ENCODE measurements around the gene KDM4B. TPM values are rescaled to one million over a fixed set of nuclear protein-coding genes. Genes with fewer than 3 reads are reported as not detected.

Gene KDM4B
- total RNA-seq, 6 experiments from 2014 or later: 17.0 to 27.2 (median 20.3) TPM

- TF ChIP-seq, protein P1, sequence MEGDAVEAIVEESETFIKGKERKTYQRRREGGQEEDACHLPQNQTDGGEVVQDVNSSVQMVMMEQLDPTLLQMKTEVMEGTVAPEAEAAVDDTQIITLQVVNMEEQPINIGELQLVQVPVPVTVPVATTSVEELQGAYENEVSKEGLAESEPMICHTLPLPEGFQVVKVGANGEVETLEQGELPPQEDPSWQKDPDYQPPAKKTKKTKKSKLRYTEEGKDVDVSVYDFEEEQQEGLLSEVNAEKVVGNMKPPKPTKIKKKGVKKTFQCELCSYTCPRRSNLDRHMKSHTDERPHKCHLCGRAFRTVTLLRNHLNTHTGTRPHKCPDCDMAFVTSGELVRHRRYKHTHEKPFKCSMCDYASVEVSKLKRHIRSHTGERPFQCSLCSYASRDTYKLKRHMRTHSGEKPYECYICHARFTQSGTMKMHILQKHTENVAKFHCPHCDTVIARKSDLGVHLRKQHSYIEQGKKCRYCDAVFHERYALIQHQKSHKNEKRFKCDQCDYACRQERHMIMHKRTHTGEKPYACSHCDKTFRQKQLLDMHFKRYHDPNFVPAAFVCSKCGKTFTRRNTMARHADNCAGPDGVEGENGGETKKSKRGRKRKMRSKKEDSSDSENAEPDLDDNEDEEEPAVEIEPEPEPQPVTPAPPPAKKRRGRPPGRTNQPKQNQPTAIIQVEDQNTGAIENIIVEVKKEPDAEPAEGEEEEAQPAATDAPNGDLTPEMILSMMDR (IDR thresholded peaks at IDR 0.05): no peak
- Mint-ChIP-seq H3K27me3 (ENCODE audit: insufficient read depth) (peaks cover 5% of the 10 kb centered on the region), H3K36me3 (ENCODE audit: low read depth) (peaks cover 10% of the 10 kb centered on the region; the same call in 1 of the 2 replicates), H3K27ac (no peak overlapping the region), H3K4me3 (no peak overlapping the region), H3K9me3 (no peaks in the 10 kb centered on the region), H3K4me1 (ENCODE audit: low read depth) (peaks cover 19% of the 10 kb centered on the region)
- no peak for DNase-seq
Observed at GRCh38 chr19:4965061-4965460, 3.9 kb upstream of the KDM4B start.

GRCh38 chr19:4966591-4966990, 2.3 kb upstream of the KDM4B start:
- no peaks in the 10 kb centered on the region for H3K9me3 Mint-ChIP-seq
- H3K27me3 Mint-ChIP-seq (ENCODE audit: insufficient read depth): peaks cover 7% of the 10 kb centered on the region
- peaks cover 10% of the 10 kb centered on the region; the same call in 1 of the 2 replicates for H3K36me3 Mint-ChIP-seq (ENCODE audit: low read depth)
- peak overlapping the region; percentile 29 for H3K27ac Mint-ChIP-seq
- DNase-seq: no peak
- TF ChIP-seq, protein P1 (IDR thresholded peaks at IDR 0.05): no peak
- peaks cover 34% of the 10 kb centered on the region for H3K4me1 Mint-ChIP-seq (ENCODE audit: low read depth)
- no peak overlapping the region; the same call in 1 of the 2 replicates for H3K4me3 Mint-ChIP-seq

DNA sequence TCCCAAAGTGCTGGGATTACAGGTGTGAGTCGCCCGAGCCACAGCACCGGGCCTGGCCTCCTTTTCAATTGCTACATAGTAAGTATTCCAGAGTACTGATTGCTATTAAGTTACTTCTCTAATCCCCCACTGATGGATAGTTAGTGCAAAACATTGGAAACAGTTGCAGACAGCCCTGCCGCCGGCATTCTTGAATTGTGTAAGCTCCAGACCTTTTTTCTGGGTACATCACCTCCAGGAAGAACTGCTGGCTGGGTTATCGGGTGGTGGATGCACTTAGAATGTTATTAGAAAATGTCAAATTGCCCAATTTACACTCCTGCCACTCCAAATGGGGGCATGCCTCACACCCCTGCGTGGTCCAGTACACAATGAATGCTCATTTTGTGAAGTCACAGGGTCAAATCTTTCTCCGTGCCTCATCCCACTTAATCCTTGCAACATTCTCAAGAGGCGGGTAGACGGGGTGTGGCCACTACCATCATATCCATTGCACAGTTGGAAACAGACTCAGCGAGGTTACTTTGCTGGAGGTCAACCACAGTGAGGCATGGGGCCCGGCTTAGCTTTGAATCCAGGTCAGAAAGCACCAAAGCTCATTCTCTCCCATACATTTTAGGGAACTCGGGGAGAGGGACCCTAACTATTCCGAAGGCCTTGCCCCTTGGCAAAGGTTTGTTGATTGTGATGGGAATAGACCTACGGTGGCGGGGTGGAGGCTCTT, 1.0 kb upstream of the KDM4B start:
- H3K27ac Mint-ChIP-seq: peak overlapping the region; percentile 93
- peak overlapping the region; percentile 87 for H3K4me3 Mint-ChIP-seq
- H3K27me3 Mint-ChIP-seq (ENCODE audit: insufficient read depth): peaks cover 7% of the 10 kb centered on the region
- DNase-seq: no peak
- H3K4me1 Mint-ChIP-seq (ENCODE audit: low read depth): peaks cover 44% of the 10 kb centered on the region
- TF ChIP-seq, protein P1 (IDR thresholded peaks at IDR 0.05): no peak
- H3K9me3 Mint-ChIP-seq: no peaks in the 10 kb centered on the region
- H3K36me3 Mint-ChIP-seq (ENCODE audit: low read depth): peaks cover 5% of the 10 kb centered on the region; the same call in 1 of the 2 replicates

GRCh38 chr19:4969292-4969771, 419 bp downstream of the KDM4B start:
- Mint-ChIP-seq H3K4me3 (peak overlapping the region; percentile 97), H3K36me3 (ENCODE audit: low read depth) (no peaks in the 10 kb centered on the region), H3K4me1 (ENCODE audit: low read depth) (peaks cover 51% of the 10 kb centered on the region), H3K9me3 (no peaks in the 10 kb centered on the region), H3K27me3 (ENCODE audit: insufficient read depth) (peaks cover 7% of the 10 kb centered on the region), H3K27ac (peak overlapping the region; percentile 60)
- TF ChIP-seq, protein P1 (IDR thresholded peaks at IDR 0.05): no peak
- DNase-seq: no peak

DNA sequence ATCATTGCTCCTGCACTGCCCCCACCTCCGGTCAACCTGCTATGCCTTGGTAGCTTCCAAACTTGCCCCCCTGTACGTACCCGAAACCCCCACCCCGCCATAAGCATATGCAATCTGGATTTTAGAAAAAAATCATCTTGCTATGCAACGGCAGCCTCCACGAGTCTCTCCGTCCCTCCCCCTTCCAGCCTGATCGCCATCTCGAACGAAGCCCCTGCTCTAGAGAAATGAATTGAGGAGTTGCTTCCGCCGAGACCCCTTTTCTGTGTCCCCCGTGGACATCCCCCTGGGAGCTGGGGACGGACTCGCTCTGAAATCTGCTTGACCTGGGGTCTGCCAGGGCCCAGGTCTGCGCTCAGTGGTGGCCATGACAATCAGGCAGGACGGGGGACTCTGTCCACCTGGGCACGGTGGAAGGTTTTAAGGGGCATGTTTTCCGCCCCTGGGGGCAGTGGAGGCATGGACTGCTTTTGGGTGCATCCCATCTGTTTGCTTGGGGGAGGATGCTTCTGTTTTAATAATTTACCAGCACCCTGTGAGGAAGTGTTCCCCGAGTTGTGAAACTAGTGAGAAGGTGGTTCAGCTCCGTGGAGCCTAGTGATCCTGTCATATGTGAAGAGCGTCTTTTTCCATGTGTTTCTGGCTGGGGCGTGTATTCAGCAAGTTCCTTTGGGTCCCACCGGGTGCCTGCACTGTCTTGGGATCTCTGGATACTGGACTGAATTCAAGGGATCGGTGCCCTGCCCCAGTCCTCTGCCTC, 1.0 kb downstream of the KDM4B start:
- DNase-seq: no peak
- H3K9me3 Mint-ChIP-seq: no peaks in the 10 kb centered on the region

More for the DNA sequence above, 1.0 kb downstream of the KDM4B start:
- Mint-ChIP-seq H3K27ac (peak overlapping the region; percentile 60), H3K36me3 (ENCODE audit: low read depth) (no peaks in the 10 kb centered on the region; the same call in 1 of the 2 replicates), H3K4me1 (ENCODE audit: low read depth) (peaks cover 55% of the 10 kb centered on the region), H3K4me3 (peak overlapping the region; percentile 97), H3K27me3 (ENCODE audit: insufficient read depth) (peaks cover 7% of the 10 kb centered on the region)
- TF ChIP-seq, protein P1 (IDR thresholded peaks at IDR 0.05): no peak

Measured in HFFc6 (cell line).